ENCODE results near the gene RNF213.
"Not testable (repeated sequence)": the region's sequence is repeated elsewhere in the genome, so short reads cannot be mapped to it uniquely, and the experiment has no call there.

The RNF213 gene

DNA sequence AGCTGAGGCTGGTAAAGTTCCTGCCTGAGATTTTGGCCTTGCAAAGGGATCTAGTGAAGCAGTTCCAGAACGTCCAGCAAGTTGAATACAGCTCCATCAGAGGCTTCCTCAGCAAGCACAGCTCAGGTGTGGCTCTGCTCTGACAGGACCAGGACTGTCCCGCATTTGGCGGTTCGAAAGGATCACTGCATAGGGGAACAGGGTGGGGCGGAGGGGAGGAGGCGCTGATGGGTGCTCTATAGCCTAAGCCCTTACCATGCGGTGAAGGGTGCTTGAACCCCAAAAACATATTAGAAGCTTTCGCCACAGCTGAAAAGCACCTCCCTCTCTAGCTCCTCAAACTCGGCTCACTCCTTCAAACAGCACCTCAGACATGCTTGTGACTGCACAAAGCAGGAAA, 124.4 kb downstream of the RNF213 start:
- in situ Hi-C loops (cut with MboI; ENCODE audit: low sequenced_read_pairs) = no loop called here

DNA sequence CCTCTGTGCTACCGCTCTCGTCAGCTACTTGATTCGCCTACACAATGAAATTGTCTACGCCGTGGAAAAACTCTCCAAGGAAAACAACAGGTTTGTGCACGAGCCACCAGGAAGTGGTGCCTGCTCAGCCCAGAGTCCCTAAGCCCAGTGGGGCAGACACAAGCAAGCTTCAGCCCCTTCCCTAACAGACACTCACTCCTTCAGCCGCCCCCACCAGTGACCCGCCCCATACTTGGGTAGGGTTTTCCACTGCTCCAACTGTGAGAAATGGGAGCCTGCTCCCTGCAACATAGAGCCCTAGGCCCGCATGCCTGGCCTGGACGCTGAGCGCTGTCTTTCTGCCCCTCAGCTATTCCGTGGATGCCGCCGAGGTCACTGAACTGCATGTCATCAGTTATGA, 125.7 kb downstream of the RNF213 start:
- in situ Hi-C loops (cut with MboI; ENCODE audit: low sequenced_read_pairs) = no loop called here

DNA sequence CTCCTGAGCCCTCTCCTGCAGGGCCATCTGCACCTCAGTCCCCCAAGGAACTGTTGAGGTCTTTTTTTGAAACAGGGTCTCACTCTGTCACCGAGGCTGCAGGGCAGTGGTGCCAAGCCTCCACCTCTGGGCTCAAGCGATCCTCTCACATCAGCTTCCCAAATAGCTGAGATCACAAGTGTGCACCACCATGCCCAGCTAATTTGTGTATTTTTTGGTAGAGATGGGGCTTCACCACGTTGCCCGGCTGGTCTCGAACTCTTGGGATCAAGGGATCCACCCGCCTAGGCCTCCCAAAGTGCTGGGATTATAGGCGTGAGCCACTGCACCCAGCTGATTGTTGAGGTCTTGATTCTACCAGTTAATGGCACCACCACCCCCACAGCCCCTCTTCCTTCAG, 126.4 kb downstream of the RNF213 start:
- in situ Hi-C loops (cut with MboI; ENCODE audit: low sequenced_read_pairs) = no loop called here

DNA sequence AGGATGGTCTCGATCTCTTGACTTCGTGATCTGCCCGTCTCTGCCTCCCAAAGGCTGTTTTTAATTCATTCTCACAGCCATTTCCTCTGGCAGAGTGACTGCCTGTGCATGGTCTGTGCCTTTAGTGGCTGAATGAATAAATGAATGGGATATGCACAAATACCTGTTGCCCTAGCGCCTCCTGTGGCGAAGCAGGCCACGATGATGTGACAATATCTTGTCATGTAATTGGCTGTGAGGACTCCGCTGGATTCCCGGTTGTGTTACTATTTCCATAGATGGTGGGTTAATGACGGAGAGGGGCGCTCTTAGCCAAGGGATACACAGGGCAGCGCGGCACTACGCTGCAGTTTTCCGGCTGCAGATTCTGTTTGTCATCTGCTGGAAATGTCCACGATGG, 127.5 kb downstream of the RNF213 start:
- in situ Hi-C loops (cut with MboI; ENCODE audit: low sequenced_read_pairs) = no loop called here

DNA sequence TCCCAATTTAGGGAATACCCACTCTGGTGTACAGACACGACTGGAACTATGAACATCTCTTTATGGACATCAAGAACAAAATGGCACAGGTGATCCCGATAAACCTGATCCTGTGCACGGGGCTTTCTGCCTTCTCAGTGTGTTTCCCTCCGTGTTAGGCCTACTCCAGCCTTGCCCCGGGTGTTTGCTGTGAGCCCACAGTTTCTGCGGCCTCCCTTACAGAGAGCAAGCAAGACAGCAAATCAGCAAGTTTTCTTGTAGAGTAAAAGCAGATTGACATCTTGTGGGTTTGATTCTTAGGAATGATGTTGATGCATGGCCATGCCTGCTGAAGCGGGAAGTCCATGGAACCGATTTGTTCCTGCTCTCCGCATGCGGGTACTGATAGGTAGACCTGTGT, 127.9 kb downstream of the RNF213 start:
- in situ Hi-C loops (cut with MboI; ENCODE audit: low sequenced_read_pairs) = no loop called here

DNA sequence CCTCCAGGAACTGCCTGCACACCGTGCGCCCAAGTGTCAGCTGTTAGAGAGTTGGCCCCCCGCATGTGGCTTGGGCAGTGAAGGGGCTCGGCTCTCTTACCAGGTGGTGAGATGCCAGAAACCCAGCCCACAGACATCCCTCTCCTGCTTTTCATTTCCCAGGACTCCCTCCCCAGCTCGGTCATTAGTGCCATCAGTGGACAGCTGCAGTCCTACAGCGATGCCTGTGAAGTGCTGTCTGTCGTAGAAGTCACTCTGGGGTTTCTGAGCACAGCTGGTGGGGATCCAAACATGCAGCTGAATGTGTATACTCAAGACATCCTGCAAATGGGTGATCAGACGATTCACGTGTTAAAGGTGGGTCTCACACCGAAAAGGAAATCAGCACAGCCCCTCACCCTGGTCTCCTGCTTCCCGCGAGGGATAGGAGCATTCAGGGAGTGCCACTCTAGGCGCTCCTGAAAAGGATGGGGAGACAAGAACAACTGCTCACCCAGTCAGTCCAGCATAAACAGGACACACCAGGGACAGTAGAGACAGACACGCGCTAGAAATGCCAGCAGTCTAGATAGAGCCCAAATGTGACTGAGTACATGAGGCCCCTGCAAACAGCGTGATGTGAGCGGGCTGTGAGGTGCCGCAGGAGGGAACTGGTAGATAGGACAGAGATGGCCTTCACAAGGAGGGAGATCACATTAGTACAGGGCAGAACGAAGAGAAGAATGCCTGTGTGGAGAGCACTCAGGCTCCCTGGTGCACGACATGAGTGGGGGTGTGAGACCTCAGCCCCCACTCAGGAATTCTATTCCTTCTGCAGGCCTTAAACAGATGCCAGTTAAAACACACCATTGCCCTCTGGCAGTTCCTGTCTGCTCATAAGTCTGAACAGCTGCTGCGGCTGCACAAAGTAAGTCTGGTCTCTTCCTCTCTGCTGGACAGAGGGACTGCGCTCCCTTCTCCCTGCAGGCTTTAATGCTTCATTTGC, 128.7 kb downstream of the RNF213 start:
- in situ Hi-C loops (cut with MboI; ENCODE audit: low sequenced_read_pairs) = no loop called here

DNA sequence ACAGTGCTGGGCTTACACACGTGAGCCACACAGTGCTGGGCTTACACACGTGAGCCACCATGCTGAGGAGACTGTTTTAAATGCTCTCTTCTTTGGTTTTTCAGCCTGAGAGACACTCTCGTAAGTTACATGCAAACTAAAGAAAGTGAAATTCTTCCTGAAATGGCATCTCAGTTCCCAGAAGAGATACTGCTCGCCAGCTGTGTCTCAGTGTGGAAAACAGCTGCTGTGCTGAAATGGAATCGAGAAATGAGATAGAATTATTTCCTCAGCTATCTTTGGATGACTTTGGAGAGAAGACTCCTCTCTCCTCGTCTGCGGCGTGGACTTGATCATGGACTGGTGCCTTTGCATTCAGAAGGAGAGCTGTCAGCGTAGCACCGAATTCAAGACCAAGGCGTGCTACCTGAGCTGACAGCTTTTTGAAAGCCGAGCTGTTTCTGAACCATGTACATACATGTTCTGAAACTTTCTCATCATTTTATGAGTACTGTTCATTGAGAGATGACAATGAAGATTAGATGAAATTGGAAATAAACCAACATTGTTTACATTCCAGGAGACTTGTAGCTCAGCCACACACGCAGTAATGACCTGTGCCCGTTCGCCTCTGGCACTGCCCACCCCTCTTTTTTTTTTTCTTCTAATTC, 132.7 kb downstream of the RNF213 start:
- in situ Hi-C loops (cut with MboI; ENCODE audit: low sequenced_read_pairs) = no loop called here

DNA sequence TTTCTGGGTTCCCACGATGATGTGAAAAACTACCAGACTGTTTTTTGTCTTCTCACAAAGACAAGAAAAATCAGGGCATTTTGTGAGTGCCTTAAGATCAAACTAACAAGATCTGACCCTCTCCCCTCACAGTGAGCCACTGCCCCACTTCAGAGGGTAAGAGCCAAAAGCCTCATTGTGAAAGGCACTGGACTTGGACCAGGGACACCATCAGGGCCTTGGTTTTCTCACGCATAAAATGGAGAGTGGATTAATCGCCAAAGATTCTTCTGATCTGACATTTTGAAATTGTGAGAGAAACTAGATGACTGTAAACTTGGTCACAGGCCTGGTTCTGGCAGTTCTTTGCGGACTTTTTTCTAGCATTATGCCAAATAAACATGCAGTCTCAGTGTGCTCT, 133.3 kb downstream of the RNF213 start:
- in situ Hi-C loops (cut with MboI; ENCODE audit: low sequenced_read_pairs) = no loop called here

DNA sequence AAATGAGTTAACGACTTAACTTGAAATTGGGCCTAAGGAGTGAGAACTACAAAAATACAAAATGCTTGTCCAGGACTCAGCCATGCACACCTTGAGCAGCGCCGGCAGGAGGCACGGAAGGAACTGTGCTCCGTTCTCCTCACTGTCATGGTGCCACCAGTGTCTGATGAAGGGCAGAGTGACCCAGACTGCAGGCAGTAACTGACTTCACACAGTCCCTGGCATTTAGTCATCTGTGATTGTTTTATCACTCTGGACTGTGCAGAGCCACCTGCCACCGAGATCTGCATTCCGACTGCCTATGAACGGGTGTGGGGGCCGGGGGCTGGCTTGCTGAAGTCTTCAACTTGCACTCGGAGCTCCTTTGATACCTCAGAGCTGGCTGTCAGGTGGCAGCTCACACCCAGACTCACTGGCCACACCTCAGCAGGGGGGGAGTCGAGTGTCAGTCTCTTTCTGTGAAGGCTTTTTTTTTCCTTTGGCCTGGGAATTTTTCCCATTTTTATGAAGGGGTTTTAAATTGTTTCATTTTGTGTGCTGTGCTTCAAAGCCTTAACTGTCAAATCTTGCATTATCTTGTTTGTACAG, 134.1 kb downstream of the RNF213 start:
- in situ Hi-C loops (cut with MboI; ENCODE audit: low sequenced_read_pairs) = no loop called here

DNA sequence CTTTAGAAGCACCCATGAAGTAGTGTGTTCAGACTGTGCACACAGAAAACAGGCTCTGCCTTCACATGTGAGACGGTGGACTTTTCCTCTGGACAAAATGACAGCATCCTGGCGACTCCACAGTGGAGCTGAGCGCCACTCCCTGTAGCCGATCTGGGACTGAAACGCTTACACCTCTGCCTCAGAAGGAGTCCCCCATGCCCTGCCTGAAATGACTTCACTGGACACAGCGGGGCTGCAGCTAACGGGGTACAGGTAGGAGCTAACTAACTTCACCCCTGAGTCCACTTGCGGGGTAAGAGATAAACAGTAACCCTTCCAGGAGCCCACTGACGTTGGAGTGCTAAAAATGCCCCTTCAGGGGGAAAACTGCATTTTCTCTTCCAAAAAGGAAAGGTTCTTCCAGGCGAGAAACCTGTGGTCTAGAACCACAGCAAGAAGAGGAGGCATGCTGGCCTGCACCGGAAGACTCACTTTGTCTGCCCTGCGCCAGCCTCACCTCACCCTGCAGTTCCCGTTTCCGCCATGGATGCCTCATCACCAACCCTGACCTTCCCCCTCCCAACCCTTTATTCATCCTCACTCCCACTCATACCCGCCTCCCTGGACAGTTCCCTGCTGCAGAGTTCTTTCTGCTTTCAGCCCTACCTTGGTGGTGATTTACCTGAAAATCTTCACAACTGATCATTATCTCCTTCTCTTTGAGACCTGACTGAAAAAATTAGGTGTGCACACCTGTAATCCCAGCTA, 134.9 kb downstream of the RNF213 start:
- in situ Hi-C loops (cut with MboI; ENCODE audit: low sequenced_read_pairs) = no loop called here

DNA sequence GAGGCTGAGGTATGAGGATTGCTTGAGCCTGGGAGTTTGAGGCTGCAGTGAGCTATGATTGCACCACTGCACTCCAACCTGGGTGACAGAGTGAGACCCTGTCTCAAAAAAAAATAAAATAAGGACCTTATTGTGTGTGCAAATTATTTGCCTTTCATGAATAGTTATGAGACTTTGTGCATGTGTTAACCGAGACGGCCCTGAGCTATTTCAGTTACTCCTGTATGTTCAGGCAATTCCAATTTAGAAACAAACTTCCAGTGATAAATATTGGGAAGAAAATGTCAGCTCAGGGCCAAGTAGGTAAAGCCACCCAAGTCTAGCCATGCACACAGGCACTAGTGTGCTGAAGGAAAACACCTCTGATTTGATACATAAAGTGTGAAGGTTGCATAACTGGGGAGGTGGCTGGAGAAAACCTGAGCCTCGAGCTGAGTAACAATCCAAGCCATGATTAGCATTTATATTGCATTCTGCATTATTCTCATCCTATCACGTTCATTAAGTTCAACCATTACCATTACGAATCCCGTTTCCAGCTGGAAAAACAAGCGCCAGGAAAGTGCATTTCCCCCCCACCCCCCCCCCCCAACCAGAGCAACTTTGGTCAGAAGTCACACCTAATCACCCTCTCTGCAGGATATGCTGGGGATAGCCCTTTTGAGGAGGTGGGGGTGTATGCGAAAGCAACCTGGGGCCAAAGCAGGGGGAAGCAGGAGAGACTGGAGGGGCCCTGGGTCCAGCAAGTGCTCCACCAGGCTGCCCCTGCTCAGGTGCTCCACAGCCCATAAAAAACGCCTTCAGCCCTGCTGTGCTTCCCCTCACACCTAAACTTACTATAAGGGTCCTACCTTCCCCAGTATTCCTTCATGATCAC, 135.7 kb downstream of the RNF213 start:
- in situ Hi-C loops (cut with MboI; ENCODE audit: low sequenced_read_pairs) = no loop called here

DNA sequence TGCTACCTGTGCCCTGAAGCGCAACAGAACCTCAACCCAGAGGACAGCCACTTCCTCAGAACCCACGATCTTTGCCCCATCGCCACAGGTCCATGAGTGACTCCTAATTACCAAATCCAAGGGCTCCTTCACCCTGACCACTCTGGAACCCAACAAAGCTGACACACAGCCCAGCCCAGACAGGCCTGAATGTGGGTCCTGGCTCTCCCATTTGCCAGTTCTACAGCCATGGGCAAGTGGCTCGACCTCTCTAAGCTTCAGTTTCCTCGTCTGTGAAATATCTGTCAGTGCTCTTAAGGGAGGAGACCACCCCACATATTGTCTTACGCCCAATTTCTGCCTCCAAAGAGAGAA, 136.4 kb downstream of the RNF213 start:
- in situ Hi-C loops (cut with MboI; ENCODE audit: low sequenced_read_pairs) = no loop called here

DNA sequence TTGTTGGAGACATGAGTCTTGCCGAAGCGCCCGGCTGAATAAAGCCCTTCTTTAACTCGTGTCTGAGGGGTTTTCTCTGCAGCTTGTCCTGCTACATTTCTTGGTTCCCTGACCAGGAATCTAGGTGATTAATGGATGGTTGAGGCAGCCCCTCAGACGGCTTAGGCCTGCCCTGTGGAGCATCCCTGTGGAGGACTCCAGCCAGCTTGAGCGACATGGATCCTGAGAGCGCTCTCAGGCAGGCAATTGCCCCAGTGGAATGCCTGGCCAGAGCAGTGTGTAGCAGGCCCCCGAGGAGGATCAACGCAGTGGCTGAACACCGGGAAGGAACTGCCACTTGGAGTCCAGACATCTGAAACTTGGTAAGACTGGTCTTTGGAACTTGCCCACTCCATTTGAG, 137.0 kb downstream of the RNF213 start:
- in situ Hi-C loops (cut with MboI; ENCODE audit: low sequenced_read_pairs) = no loop called here

DNA sequence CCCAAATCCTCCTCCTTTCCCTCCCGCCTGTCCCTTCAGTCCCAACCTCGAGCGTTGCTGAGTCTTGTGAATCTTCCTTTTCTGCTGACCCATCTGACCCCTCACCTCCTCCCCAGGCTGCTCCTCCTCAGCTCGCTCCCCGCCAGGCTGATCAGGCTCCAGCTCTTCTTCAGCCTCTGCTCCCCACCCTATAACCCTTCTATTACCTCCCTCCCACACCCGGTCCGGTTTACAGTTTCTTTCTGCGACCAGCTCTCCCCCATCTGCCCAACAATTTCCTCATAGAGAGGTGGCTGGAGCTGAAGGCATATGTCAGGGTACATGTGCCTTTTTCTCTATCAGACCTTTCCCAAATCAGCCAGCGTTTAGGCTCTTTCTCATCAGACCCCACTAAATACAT, 140.4 kb downstream of the RNF213 start:
- in situ Hi-C loops (cut with MboI; ENCODE audit: low sequenced_read_pairs) = not testable (repeated sequence)

DNA sequence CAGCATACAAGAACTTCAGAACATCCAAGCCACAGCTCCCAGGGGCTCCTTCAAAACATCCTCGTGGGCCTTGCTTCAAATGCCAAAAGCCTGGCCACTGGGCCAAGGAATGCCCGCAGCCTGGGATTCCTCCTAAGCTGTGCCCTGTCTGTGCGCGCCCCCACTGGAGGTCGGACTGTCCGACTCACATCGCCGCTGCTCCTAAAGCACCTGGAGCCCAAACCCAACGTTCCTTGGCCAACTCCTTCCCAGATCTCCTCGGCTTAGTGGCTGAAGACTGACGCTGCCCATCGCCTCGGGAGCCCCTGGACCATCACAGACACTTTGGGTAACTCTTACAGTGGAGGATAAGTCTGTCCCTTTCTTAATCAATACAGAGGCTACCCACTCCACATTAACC, 141.4 kb downstream of the RNF213 start:
- in situ Hi-C loops (cut with MboI; ENCODE audit: low sequenced_read_pairs) = not testable (repeated sequence)

DNA sequence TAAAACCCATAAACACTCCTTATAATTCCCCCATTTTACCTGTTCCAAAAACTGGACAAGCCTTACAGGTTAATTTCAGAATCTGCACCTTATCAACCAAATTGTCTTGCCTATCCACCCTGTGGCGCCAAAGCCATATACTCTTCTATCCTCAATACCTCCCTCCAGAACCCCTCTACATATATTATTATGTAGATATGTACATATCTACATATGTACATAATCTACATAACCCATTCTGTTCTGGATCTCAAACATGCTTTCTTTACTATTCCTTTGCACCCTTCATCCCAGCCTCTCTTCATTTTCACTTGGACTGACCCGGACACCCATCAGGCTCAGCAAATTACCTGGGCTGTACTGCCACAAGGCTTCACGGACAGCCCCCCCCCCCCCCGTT, 142.3 kb downstream of the RNF213 start:
- in situ Hi-C loops (cut with MboI; ENCODE audit: low sequenced_read_pairs) = no loop called here

DNA sequence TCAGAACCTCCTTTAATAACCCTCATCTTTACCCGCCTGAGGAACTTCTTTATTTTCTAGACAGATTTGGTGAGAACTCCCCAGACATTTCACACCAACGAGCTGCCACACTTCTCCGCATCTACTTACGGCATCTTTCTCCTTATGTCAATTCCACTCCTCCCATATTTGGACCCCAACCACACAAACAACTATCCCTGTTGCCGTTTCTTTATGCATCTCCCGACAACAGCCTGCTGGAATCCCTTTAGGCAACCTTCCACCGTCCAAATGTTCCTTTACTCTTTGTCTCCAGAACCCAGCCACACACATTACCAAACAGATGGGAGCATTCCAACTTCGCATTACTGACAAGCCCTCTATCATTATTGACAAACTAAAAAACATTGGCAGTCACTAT, 145.5 kb downstream of the RNF213 start:
- in situ Hi-C loops (cut with MboI; ENCODE audit: low sequenced_read_pairs) = no loop called here

DNA sequence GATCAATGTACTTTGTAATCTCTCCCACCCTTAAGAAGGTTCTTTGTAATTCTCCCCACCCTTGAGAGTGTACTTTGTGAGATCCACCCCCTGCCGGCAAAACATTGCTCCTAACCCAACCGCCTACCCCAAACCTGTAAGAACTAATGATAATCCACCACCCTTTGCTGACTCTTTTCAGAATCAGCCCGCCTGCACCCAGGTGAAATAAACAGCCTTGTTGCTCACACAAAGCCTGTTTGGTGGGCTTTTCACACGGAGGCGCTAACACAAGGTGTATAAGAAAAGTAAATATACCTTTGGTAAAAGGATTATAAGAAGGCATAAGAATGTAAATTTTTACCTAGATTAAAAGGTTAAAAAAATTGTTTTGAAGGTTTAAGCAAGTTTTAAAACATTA, 147.3 kb downstream of the RNF213 start:
- in situ Hi-C loops (cut with MboI; ENCODE audit: low sequenced_read_pairs) = not testable (repeated sequence)

DNA sequence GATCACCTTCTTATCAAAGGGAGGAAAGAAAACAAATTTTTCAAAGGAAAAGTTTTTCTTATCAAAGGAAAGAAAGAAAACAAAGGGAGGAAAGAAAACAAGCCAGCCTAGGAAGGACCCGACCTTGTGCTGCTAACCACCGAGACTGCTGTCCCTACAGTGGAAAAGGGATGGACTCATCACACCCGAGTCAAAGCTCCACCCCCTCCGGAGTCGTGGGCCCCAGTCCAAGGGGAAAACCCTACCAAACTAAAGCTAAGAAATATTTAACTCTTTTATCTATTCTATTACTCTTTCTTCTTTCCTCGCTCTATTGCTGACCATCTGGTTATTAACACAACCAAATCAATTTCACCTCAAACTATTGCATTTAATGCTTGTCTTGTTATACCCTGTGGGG, 148.2 kb downstream of the RNF213 start:
- in situ Hi-C loops (cut with MboI; ENCODE audit: low sequenced_read_pairs) = no loop called here

DNA sequence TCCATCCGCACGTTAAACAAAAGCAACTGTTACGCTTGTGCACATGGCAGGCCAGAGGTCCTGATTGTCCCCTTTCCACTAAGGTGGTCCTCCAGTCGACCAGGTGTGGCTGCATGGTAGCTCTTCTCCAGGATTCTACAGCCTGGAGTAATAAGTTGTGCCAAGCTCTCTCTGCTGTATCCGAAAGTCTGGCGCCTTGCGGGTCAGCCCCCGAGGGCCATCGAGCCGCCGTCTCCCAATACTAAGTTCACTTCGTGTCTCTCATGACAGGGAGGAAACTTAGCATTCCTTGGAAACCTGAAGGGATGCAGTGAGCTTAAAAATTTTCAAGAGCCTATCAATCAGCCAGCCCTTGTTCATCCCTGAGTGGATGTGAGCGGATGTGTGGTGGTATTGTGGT, 149.0 kb downstream of the RNF213 start:
- in situ Hi-C loops (cut with MboI; ENCODE audit: low sequenced_read_pairs) = no loop called here
